Vagina (tissue), 2 donors: ENCODE data around the gene CBX2. TPM values are rescaled to one million over a fixed set of nuclear protein-coding genes. Genes with fewer than 3 reads are reported as not detected.

Experiments
- DNase-seq, 2 donors: peaks; one replicate each; pipeline ENCODE4 v3.0.0-alpha.2; 2017; ENCODE audit errors: extremely low spot score in 2 of 2
- H3K27ac ChIP-seq: fragments of 200-600 bp; sonication (generic); one replicate; pipeline ENCODE4 v1.5.1; 2019
- H3K27me3 ChIP-seq: fragments of 200-600 bp; sonication (generic); one replicate; pipeline ENCODE4 v1.5.1; 2019
- H3K36me3 ChIP-seq, 2 donors: fragments of 200-600 bp; sonication (generic); one replicate each; pipeline ENCODE4 v1.5.1; 2017 to 2019
- H3K4me1 ChIP-seq: fragments of 200-600 bp; sonication (generic); one replicate; pipeline ENCODE4 v1.5.1; 2019
- H3K4me3 ChIP-seq, 2 donors: fragments of 200-600 bp; sonication (generic); 1 replicate in 1 of 2; 2 replicates in 1 of 2; pipeline ENCODE4 v1.5.1; 2016 to 2019
- H3K9me3 ChIP-seq: fragments of 200-600 bp; sonication (generic); one replicate; pipeline ENCODE4 v1.5.1; 2019
- CTCF ChIP-seq, 3 experiments: fragments of 450-650 bp in 2 of 3; fragments of 200-600 bp in 1 of 3; sonication (generic) in 1 of 3; IDR thresholded peaks; one replicate each; pipeline ENCODE4 v1.5.1; 2017 to 2019; ENCODE audit warnings: antibody characterized with exemption in 3 of 3, mild to moderate bottlenecking in 2 of 3, moderate library complexity in 2 of 3
- POLR2A ChIP-seq, 2 donors: fragments of 450-650 bp; IDR thresholded peaks; one replicate each; pipeline ENCODE4 v1.6.1; 2017; ENCODE audit warnings: antibody characterized with exemption in 2 of 2, mild to moderate bottlenecking in 2 of 2, moderate library complexity in 2 of 2
- POLR2AphosphoS5 ChIP-seq, 2 donors: sonication (generic); formaldehyde crosslinking; IDR thresholded peaks; one replicate each; pipeline ENCODE4 v1.9.0; 2017; ENCODE audit warnings: antibody characterized with exemption in 2 of 2, mild to moderate bottlenecking in 2 of 2, low read depth in 1 of 2; ENCODE audit not compliant: insufficient read depth in 1 of 2
- intact Hi-C: fragments of 100-400 bp; cut with DNase I; formaldehyde crosslinking; loops from one replicate; pipeline ENCODE4 v1.15.1; 2023
- total RNA-seq: library from RNA; depleted of rRNA; stranded (reverse); fragments of >200 nt; gene quantifications from one replicate; pipeline ENCODE4 v1.2.3, GENCODE V29; 2016

CBX2 gene
- total RNA-seq, 1 donor from 2014 or later, result 5.6 TPM

GRCh38 chr17:79788455-79788854, 10.5 kb downstream of the CBX2 start:
- Histone ChIP-seq H3K9me3 (no peaks in the 10 kb centered on the region), H3K27ac (no peak overlapping the region), H3K4me1 (peaks cover 40% of the 10 kb centered on the region), H3K36me3 (no peaks in the 10 kb centered on the region), H3K27me3 (peaks cover 28% of the 10 kb centered on the region), H3K4me3 (no peak overlapping the region)
- no peak for DNase-seq
- TF ChIP-seq POLR2AphosphoS5 (IDR thresholded peaks at IDR 0.05; ENCODE audit: insufficient read depth in 1 of 2, low read depth in 1 of 2) (no peak), POLR2A (IDR thresholded peaks at IDR 0.05) (no peak), CTCF (IDR thresholded peaks at IDR 0.05) (no peak)
- intact Hi-C loops, result no loop called here

GRCh38 chr17:79788989-79789942, 11.3 kb downstream of the CBX2 start:
- H3K4me1 ChIP-seq, result peaks cover 41% of the 10 kb centered on the region
- peaks cover 28% of the 10 kb centered on the region for H3K27me3 ChIP-seq
- DNase-seq, result no peak
- no peak overlapping the region for H3K4me3 ChIP-seq
- no peaks in the 10 kb centered on the region for H3K36me3 ChIP-seq
- no peak overlapping the region for H3K27ac ChIP-seq
- H3K9me3 ChIP-seq, result no peaks in the 10 kb centered on the region
- intact Hi-C loops, result no loop called here
- TF ChIP-seq CTCF (IDR thresholded peaks at IDR 0.05) (no peak), POLR2AphosphoS5 (IDR thresholded peaks at IDR 0.05; ENCODE audit: insufficient read depth in 1 of 2, low read depth in 1 of 2) (no peak), POLR2A (IDR thresholded peaks at IDR 0.05) (no peak)

GRCh38 chr17:79789943-79790804, 12.2 kb downstream of the CBX2 start:
- TF ChIP-seq POLR2A (IDR thresholded peaks at IDR 0.05) (no peak), CTCF (IDR thresholded peaks at IDR 0.05) (peak; percentile 35 to 64 (median 62)), POLR2AphosphoS5 (IDR thresholded peaks at IDR 0.05; ENCODE audit: insufficient read depth in 1 of 2, low read depth in 1 of 2) (no peak)
- intact Hi-C loops, result loop anchor here (10.0 kb wide), 1 partner anchor 205 kb away; no protein-coding TSS in a partner anchor
- Histone ChIP-seq H3K27ac (no peak overlapping the region), H3K4me1 (peaks cover 41% of the 10 kb centered on the region), H3K9me3 (no peaks in the 10 kb centered on the region), H3K4me3 (no peak overlapping the region), H3K36me3 (no peaks in the 10 kb centered on the region), H3K27me3 (peaks cover 28% of the 10 kb centered on the region)
- no peak for DNase-seq

- H3K36me3 ChIP-seq, result no peaks in the 10 kb centered on the region
- H3K4me1 ChIP-seq, result peaks cover 44% of the 10 kb centered on the region
- intact Hi-C loops, result loop anchor here (10.0 kb wide), 1 partner anchor 204 kb away; no protein-coding TSS in a partner anchor
- H3K27me3 ChIP-seq, result peaks cover 28% of the 10 kb centered on the region
- no peak overlapping the region for H3K4me3 ChIP-seq
- H3K27ac ChIP-seq, result no peak overlapping the region
- TF ChIP-seq POLR2AphosphoS5 (IDR thresholded peaks at IDR 0.05; ENCODE audit: insufficient read depth in 1 of 2, low read depth in 1 of 2) (no peak), CTCF (IDR thresholded peaks at IDR 0.05) (no peak), POLR2A (IDR thresholded peaks at IDR 0.05) (no peak)
- H3K9me3 ChIP-seq, result no peaks in the 10 kb centered on the region
- DNase-seq, result no peak
Measured at GRCh38 chr17:79790805-79791734, 13.1 kb downstream of the CBX2 start.
